CD4-positive, alpha-beta T cell treated with Interleukin-17A for 1 hour (primary cell): ENCODE results near the gene PTH2R.
"Not testable (repeated sequence)": the region's sequence is repeated elsewhere in the genome, so short reads cannot be mapped to it uniquely, and the experiment has no call there.

Source experiments
- DNase-seq: peaks from one replicate; pipeline ENCODE4 v3.0.0-alpha.2; 2020

The PTH2R gene

GRCh38 chr2:208489687-208490086 lies 83.1 kb downstream of the PTH2R start:
- DNase-seq: no peak

- no peak for DNase-seq
Observed at GRCh38 chr2:208490492-208490891, 83.9 kb downstream of the PTH2R start.

GRCh38 chr2:208491641-208492040 lies 85.0 kb downstream of the PTH2R start:
- DNase-seq: no peak

- no peak for DNase-seq
Observed at GRCh38 chr2:208492069-208492468, 85.5 kb downstream of the PTH2R start.

GRCh38 chr2:208493186-208493585 lies 86.6 kb downstream of the PTH2R start:
- no peak for DNase-seq

- DNase-seq: no peak
Observed at GRCh38 chr2:208496129-208496528, 89.5 kb downstream of the PTH2R start.

- no peak for DNase-seq
Observed at GRCh38 chr2:208501206-208501605, 94.6 kb downstream of the PTH2R start.

- DNase-seq: no peak
Observed at GRCh38 chr2:208502288-208502687, 95.7 kb downstream of the PTH2R start.

GRCh38 chr2:208505365-208505764 lies 98.8 kb downstream of the PTH2R start:
- DNase-seq: not testable (repeated sequence)

- DNase-seq: no peak
Observed at GRCh38 chr2:208509586-208509985, 103.0 kb downstream of the PTH2R start.

- no peak for DNase-seq
Observed at GRCh38 chr2:208511016-208511415, 104.4 kb downstream of the PTH2R start.

GRCh38 chr2:208511573-208511972 lies 105.0 kb downstream of the PTH2R start:
- DNase-seq: no peak

- no peak for DNase-seq
Observed at GRCh38 chr2:208515099-208515498, 108.5 kb downstream of the PTH2R start.

GRCh38 chr2:208523069-208523468 lies 116.5 kb downstream of the PTH2R start:
- DNase-seq: not testable (repeated sequence)

- not testable (repeated sequence) for DNase-seq
Observed at GRCh38 chr2:208525165-208525564, 118.6 kb downstream of the PTH2R start.

- no peak for DNase-seq
Observed at GRCh38 chr2:208529796-208530195, 123.2 kb downstream of the PTH2R start.

- DNase-seq: no peak
Observed at GRCh38 chr2:208531361-208531760, 124.8 kb downstream of the PTH2R start.

GRCh38 chr2:208535578-208535977 lies 129.0 kb downstream of the PTH2R start:
- not testable (repeated sequence) for DNase-seq

GRCh38 chr2:208541461-208541988 lies 134.9 kb downstream of the PTH2R start:
- no peak for DNase-seq

GRCh38 chr2:208541989-208542464 lies 135.4 kb downstream of the PTH2R start:
- no peak for DNase-seq

- DNase-seq: no peak
Observed at GRCh38 chr2:208542465-208543041, 136.0 kb downstream of the PTH2R start.
